ENCODE data around the gene ZNF277.
"Not testable (repeated sequence)": the region's sequence is repeated elsewhere in the genome, so short reads cannot be mapped to it uniquely, and the experiment has no call there.

ZNF277 gene

DNA sequence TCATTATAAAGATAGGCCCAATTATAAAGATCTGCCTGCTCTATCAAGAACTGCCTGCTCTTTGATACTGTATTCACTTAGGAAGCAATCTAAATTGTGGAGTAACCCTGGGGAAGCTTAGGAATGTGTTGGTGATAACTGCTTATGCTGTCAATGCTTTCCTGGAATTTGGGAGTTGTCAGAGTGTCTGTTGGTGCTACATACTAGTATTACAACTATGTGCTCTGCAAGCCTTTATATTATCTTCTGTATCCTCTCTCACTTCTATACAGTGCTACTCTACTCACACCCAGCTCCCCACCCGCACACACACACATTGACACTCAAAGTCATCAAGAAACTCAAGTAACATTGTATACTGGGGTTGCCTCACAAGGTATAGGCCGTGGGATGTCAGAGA is 6.1 kb downstream of the ZNF277 start:
- DNase-seq = no peak

DNA sequence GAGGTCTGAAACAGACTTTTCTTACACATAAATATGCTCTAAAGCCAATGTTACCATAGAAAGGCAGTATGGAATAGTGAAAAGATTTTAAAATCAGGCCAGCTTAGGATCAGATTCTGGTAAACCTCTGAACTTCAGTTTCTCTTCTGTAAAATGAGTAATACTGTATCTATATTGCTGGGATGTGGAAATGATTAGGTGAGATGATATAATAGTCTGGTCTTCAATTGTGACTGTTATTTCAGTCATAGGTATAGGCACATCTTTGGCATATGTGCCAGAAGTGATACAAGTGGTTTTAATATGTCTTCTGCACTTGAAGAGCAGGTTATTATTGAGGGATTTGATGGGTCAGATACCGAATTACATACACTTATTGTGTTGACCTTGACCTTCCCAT is 7.2 kb downstream of the ZNF277 start:
- no peak for DNase-seq

- DNase-seq = no peak
Observed at GRCh38 chr7:112214268-112214667, 7.8 kb downstream of the ZNF277 start.

DNA sequence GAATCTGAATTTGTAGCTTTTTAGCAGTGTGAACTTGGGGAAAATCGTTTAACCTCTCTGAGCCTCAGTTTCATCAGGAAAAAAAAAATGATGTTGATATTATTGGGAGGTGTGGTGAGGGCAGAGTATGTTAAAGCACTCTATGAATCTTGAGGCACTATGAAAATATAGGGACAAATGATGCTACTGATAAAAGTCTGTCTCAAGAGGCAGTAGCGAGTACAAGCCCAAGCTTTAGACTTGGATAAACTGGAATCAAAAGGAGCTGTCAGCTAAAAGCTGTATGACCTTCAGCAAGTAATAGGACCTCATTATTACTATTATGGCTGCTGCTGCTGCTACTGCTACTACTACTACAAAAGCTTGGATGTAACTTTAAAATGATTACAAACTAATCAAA is 8.4 kb downstream of the ZNF277 start:
- DNase-seq = no peak

DNA sequence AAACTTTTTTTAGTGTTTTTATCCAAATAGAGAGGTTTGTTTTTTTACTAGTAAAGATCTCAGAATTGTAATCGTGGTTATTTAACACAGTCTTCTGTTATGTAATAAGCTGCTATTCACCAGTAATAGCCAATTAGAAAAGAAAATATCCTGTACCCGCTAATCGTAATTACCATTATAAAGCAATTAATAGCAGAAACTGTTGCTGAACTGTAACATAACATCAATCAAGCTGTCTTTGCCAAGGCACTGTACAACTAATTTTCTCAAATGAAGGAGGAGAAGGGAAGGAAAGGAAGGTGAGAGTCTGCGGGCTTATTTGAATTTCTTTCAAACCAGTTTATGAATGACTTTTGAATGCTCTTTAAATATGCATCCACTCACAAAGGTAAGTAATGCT is 9.3 kb downstream of the ZNF277 start:
- DNase-seq = no peak

DNA sequence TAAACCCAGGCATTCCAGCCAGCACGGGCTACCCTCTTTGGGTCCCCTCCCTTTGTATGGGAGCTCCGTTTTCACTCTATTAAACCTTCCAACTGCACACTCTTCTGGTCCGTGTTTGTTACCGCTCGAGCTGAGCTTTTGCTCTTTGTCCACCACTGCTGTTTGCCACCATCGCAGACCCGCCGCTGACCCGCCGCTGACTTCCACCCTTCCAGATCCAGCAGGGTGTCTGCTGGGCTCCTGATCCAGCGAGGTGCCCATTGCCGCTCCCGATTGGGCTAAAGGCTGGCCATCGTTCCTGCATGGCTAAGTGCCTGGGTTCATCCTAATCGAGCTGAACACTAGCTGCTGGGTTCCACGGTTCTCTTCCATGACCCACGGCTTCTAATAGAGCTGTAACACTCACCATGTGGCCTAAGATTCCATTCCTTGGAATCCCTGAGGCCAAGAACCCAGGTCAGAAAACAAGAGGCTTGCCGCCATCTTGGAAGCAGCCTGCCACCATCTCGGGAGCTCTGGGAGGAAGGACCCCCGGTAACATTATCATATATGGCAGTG is 14.5 kb downstream of the ZNF277 start:
- no peak for DNase-seq

DNA sequence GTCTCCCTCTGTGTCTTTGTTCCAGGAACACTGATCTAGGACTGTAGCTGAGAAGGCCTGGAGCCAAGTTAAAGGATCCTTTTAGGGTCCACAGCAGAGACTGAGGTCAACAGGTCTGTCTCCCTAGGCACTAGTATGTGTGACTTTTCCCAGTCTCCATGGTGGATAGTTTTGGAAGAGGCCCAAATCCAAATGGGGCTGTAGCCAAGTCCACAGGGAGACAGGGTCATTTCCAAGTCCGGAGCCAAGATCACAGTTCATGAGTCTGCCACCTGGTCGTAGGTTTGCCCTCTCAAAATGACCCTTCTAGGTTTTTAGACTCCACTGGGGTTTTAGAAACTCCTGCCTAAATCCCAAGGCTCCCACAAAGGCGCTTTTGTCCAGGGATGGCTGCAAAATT is 16.8 kb downstream of the ZNF277 start:
- no peak for DNase-seq

GRCh38 chr7:112224186-112224585 is 17.7 kb downstream of the ZNF277 start:
- no peak for DNase-seq

- no peak for DNase-seq
Observed at GRCh38 chr7:112225006-112225405, 18.5 kb downstream of the ZNF277 start.

- no peak for DNase-seq
Observed at GRCh38 chr7:112226701-112227276, 20.3 kb downstream of the ZNF277 start.

DNA sequence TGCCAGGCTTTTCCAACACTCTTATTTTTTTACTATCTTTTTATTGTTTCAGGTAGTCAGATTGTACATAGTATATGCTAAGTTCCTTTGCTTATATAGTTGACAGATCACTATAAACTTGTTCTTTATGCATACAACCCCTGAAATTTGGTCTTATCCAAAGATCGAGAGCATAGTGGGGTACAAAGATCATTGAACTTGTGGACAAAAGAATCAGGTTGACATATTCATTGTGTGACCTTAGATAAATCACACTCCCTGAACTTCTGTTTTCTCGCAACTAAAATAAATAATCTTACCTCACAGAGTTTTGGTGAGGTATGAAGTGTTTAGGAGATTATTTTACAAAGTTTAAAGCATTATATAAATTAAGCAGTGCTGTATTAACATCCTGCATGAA is 22.1 kb downstream of the ZNF277 start:
- DNase-seq = no peak

DNA sequence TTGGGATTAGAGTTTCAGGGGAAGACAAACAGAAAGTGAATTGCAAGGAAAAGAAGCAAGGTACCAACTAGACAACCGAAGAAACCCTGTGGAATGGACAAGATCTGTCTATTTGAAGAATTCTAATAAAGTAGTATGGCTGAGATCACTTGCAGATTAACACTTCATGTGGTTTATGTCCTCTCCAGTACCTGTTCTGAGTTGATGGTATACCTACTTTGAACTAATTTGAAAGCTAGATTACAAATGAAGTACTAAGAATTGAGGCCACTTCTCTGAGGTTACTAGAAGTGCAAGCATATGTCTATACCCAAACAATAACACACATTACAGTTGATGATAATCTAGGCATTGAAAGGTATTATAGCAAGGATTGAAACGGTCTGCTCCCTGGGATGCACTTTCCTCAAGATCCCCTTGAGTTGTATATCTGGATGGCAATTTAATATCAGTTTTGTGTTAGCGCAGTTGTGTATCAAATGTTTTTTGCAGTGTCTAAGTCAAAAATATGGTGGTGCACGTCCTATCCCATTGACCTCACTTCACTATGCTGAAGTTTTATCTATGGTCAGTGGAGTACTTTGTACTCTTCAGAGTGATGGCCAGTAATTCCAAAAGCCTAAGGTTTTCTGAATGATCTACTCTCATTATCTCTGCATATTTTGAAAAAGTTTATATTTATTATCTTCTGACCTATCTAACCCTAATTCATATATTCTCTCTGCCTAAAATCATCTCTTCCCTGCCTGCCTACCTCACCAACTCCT is 25.9 kb downstream of the ZNF277 start:
- no peak for DNase-seq

DNA sequence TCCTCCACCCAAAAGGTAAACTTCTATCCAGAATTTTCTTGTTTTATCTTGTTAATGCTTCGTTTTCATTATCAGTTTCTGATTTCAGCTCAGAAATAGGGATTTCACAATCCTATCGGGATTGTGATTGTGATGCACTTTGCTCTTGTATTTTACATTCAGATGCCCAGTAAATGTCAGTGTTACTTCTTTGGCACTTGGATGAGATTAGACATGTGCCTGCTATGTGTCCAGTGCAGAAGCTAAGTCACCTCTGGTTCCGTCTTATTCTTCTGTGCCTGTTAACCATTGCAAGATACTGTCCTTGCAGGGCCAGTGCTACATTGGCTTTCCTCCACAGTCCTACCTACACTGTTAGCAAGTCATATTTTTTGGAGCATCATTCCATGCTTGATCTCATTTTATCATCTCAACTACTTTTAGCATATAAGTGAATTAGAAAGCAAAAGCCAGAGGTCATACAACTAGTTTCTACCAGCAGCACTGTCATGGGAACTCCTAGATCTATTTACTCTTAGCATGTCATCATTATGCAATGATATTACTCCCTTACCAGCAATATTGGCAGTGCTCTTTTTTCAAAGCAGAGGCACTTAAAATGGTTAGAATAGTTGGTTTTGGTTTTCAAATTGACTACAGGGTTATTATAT is 26.7 kb downstream of the ZNF277 start:
- no peak for DNase-seq

DNA sequence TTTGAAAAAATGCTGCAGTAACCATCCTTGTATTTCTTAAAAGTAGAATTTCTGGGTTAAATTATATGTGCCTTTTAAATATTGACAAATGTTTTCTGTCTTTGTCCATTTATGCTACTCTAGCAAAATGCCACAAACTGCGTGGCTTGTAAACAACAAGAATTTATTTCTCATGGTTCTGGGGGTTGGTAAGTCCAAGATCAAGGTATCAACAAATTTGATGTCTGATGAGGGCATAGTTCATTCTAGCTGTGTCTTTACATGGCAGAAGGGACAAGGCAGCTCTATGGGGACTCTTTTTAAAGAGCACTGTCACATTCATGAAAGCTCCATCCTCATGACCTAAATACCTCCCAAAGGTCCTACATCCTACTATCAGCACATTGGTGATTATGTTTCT is 27.7 kb downstream of the ZNF277 start:
- DNase-seq = no peak

DNA sequence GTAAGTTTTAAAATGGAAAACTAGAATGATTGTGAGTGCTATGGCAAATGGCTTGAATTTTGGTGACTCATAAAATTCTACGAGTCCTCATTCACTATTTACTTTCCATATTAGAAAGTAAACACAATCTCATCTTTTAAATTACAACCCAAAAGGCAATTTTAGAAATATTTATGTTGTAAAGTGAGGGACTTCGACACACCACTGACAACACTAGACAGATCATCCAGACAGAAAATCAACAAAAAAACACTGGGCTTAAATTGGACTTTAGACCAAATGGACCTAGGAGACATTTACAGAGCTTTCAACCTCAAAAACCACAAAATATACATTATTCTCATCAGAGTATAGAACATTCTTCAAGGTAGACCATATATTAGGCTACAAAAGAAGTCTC is 30.1 kb downstream of the ZNF277 start:
- no peak for DNase-seq

DNA sequence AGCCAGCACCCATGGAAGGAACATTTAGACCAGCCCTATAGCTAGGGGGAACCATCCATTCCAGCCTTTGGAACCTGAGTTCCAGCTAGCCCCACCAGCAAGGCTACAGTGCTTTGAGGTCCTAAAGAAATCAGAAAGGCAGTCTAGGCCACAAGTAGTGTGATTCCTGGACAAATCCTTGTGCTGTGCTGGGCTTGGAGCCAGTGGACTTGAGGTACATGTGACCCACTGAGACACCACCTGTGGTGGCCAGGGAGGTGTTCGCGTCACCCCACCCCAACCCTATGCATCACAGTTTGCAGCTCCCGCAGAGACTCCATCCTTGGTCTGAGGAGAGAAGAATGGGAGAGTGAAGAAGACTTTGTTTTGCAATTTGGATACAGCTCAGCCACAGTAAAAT is 31.8 kb downstream of the ZNF277 start:
- no peak for DNase-seq

GRCh38 chr7:112238852-112239610 is 32.5 kb downstream of the ZNF277 start:
- DNase-seq = no peak

- DNase-seq = no peak
Observed at GRCh38 chr7:112248598-112248997, 42.1 kb downstream of the ZNF277 start.

DNA sequence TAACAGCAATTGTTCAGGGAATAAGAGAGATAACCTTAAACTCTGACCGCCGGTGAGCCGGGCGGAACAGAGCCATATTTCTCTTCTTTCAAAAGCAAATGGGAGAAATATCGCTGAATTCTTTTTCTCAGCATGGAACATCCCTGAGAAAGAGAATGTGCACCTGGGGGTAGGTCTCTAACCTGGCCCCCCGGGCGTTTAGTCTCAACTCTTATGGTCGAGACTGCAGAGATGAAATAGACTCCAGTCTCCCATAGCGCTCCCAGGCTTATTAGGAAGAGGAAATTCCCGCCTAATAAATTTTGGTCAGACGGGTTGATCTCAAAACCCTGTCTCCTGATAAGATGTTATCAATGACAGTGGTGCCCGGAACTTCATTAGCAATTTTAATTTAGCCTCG is 43.5 kb downstream of the ZNF277 start:
- DNase-seq = not testable (repeated sequence)

DNA sequence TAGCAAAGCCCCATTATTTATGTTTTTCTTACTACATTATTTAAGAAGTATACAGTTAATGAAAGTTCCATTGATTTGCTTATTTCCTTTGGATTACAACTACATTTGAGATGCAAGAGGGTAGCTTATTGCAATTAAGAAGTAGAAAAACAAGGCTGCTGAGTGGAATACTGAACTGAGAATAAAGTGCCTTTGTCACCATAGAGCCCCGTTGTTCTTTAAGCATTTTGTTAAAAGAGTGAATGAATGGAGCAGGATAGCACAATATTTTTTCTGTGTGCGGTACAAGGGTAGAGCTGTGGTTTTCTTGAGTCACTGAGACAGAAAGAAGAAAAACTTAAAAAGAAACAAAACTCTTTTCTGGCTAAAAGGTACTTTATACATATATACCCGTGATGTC is 45.6 kb downstream of the ZNF277 start:
- DNase-seq = no peak

GRCh38 chr7:112252691-112253090 is 46.2 kb downstream of the ZNF277 start:
- no peak for DNase-seq

DNA sequence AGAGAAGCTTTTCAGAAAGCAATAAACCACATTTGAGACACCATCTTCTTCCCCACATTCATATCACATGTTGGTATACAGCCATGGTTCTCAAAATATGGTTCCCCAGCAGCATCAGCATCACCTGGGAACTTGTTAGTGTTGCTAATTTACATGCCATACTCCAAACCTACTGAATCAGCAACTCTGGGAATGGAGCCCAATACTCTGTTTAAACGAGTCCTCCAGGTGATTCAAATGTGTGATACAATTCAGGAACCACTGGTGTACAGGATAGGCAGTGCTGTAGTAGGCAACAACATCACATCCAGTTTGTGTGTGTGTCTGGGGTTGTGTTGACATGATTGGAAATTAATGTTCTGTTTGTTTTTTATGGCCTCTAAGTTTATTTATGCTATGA is 47.7 kb downstream of the ZNF277 start:
- no peak for DNase-seq

- no peak for DNase-seq
Observed at GRCh38 chr7:112254709-112255387, 48.4 kb downstream of the ZNF277 start.
